ENCODE data around the gene CCNH.

DNA sequence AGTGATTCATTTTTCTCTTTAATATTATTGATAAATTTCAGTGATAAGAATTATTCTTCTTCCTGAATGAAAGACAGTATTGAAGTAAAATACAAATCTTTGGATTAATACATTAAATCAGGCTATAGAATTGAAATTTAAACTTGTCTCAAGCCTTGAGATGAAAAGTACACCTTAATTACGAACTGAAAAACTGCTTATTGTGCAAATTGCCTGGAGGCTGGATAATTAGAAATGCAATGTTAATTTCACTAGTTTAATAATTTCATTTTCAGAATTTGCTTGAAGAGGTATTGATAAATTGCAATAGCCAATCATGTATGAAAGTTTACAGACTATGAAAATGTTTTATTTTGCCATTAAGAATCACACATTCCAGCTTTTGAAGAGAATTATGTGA lies 11.0 kb upstream of the CCNH start:
- TF ChIP-seq, protein P1, sequence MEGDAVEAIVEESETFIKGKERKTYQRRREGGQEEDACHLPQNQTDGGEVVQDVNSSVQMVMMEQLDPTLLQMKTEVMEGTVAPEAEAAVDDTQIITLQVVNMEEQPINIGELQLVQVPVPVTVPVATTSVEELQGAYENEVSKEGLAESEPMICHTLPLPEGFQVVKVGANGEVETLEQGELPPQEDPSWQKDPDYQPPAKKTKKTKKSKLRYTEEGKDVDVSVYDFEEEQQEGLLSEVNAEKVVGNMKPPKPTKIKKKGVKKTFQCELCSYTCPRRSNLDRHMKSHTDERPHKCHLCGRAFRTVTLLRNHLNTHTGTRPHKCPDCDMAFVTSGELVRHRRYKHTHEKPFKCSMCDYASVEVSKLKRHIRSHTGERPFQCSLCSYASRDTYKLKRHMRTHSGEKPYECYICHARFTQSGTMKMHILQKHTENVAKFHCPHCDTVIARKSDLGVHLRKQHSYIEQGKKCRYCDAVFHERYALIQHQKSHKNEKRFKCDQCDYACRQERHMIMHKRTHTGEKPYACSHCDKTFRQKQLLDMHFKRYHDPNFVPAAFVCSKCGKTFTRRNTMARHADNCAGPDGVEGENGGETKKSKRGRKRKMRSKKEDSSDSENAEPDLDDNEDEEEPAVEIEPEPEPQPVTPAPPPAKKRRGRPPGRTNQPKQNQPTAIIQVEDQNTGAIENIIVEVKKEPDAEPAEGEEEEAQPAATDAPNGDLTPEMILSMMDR (IDR thresholded peaks at IDR 0.05; ENCODE audit: low read depth, low read length): no peak
- TF ChIP-seq POLR2A (IDR thresholded peaks at IDR 0.05; ENCODE audit: extremely low read depth, insufficient read length) (no peak), MYC (IDR thresholded peaks at IDR 0.05; ENCODE audit: low read depth, low read length) (no peak)
- TF ChIP-seq, protein P2, sequence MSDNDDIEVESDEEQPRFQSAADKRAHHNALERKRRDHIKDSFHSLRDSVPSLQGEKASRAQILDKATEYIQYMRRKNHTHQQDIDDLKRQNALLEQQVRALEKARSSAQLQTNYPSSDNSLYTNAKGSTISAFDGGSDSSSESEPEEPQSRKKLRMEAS (IDR thresholded peaks at IDR 0.05; ENCODE audit: low read depth, low read length): no peak
